HG03354 (cell line): ENCODE measurements around the gene KLHL29.

ENCODE experiments used
- ATAC-seq: cut with Tn5 transposase; IDR thresholded peaks from one replicate; pipeline ENCODE4 v1.9.1; 2021; ENCODE audit warnings: mild to moderate bottlenecking; ENCODE audit not compliant: unreplicated experiment, poor library complexity, severe bottlenecking

The KLHL29 gene

DNA sequence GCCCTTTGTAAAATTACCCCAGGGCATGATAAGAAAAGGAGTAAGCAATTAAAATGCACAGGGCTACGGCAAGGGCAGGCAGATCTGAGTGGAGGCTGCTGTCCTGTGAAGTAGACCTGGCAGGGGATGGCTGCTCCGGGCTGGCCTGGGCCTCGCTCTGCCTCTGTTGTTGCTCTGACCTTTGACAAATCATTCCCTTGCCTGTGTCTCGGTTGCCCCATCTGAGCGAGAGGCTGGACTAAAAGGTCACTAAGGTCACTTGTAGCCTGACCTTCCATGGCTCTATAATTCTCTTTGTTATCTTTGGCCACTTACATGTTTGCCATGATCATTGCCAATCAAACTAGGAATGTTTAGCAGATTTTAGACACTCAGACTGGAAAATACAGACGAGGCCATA lies 118.1 kb downstream of the KLHL29 start:
- no peak for ATAC-seq

DNA sequence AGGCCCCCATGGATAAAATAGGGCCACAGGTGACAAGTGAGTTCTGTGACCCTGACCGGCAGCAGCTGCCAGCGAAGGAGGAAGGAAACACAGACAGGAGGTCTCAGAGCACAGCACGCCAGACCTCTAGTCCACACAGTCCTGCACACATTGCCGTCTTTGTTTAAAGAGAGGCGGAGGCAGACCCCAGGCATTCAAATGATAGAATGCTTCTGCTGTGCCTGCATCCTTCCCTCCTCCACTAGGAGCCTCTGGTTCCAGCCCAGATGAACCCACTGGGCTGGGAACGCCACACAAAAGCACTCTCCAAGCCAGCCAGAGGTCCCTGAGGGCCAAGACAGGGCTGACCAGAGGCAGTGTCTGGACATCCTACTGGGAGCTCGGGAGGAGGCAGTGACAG lies 118.7 kb downstream of the KLHL29 start:
- no peak for ATAC-seq

DNA sequence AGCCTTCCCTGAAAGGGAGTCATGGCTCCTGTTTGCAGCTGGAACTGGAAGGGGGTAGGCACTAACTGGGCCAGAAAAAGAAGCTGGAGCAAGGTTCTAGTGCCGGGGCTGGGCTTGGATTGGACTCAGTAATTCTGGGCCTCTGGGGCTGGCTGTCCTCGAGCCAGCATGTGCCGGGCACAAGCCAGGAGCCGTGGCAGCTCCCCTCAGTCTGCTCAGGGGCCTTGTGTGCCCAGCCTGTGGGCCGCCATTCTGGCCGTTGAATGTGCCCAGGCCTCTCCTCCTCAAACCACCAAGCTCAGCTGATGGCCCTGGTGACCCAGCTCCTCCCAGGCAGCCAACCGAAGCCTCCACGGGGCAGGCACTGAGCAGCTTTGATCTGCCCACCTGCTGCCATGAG lies 119.6 kb downstream of the KLHL29 start:
- no peak for ATAC-seq

DNA sequence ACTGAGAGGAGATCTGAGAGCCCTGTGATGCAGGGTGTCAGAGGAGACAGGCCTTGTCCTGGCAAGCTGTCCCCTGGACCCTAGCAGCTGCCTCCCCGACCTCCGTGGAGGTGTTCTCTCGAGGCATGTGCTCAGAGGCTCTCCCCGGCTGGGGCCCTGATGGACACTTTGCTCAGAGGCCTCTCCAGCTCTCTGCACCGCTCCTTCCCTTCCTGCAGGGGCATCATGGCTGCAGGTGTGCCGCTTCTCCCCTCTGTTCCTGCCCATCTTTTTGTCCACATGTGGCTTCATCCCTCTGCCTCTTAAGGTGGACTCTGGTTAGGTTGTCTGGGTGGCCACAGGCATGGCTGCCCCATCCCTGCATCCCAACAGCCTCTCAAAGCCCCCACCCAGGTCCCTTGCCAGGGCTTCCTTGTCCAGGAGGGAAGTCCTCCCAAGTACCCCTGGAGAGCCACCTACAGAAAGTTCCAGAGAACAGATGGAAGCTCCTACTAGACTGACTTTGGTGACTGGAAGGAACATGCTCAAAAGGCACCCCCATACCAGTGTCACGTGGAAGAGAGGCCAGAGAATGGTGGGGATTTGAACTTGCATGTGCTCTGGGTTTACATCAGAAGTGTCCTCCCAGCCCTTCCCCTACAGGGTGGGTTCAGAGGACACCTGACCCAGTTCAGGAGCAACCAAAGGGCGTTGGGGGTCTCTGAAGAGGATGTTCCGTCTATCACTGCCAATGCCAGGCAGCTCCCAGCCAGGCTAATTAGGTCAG lies 120.4 kb downstream of the KLHL29 start:
- ATAC-seq: no peak

DNA sequence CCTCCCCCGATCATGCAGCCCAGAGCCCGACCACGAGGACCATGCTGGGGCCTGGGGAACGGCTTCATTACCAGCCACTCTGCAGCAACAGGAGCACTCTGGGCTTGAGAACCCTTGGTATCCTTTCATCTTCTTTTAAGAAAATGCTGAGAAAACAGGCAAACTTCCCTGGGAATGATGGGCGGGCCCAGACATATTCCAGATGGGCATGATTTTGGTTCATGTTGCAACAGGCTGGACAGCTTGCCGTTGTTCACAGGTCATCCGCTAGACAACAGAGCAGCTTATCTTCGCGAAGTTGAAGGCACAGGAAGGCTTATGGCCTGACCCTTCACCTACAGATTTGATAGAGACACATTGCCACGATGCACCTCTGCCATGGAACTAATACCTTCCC lies 121.0 kb downstream of the KLHL29 start:
- ATAC-seq: no peak

DNA sequence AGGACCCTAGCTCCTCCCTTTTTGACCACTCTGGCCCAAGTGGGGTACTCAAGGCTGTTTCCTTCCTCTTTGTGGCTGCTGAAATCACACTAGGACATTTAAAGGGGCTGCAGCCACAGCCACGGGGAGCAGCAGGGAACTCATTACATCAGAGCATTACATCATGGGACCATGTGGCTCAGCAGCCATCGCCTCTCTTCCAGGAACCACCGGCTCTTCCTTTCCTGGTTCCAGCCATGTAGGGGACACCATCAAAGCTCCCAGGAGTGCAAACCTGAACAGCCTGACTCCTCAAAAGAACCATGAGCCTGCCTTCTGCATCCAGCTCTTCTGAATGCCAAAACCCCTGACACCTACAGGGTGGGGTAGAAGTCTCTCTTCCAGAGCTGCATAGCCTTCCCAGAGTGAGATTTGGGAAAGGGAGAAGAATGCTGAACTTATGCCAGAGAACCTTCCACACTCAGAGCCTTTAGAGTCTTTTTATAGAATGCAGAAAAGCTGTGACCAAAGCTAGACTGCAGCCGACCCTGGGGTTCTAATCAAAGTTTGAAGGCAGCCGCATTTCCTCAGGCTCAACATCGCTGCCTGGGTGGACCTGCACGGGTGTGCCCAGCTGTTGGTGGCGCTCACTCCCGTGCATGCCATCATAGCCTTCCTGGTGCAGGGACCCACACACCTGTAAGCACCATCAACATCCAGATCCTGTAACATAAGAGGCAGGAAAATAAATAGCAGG lies 121.7 kb downstream of the KLHL29 start:
- no peak for ATAC-seq

DNA sequence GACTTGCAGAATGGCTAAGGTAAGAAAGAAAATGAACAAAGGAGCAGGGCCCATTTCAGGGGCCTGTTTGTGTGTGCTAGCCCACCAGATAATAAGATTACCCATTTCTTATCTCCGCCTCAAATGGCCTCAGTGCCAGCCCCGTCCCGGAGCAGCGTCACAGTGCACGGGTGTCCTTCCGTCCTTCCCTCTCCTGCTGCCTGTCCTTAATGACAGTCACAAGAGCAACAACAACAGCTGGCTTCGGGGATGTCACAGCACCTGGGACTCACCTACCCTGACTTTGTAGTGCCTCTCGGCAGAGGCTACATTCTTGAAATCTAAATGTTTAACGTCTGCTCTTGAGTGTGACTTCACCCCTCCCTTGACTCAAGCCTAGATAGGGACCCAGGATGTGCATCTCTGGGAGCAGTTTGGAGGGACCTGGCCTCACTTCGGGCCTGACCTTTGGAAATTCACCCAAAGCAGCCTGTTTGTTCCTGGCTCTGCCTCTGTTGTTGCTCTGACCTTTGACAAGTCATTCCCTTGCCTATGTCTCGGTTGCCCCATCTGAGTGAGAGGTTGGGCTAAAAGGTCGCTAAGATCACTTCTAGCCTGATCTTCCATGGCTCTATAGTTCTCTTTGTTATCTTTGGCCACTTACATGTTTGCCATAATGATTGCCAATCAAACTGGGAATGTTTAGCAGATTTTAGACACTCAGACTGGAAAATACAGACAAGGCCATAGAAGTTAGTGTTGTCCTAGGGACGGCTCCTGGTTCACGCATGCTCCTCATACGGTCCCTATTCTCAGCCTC lies 122.5 kb downstream of the KLHL29 start:
- ATAC-seq: no peak

DNA sequence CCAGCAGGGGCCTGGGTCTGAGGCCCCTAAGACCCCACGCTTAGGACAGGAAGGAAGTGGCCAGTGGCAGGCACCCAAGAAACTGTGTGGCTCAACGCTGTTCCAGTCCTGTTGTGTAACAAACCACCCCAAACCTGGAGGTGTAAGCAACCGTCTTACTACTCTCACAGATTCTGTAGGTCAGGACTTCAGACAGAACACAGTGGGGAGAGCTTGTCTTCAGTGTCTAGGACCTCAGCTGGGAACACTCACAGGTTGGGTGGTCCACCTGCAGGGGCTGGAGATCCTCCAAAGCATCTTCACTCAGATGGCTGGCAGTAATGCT lies 123.0 kb downstream of the KLHL29 start:
- ATAC-seq: no peak

DNA sequence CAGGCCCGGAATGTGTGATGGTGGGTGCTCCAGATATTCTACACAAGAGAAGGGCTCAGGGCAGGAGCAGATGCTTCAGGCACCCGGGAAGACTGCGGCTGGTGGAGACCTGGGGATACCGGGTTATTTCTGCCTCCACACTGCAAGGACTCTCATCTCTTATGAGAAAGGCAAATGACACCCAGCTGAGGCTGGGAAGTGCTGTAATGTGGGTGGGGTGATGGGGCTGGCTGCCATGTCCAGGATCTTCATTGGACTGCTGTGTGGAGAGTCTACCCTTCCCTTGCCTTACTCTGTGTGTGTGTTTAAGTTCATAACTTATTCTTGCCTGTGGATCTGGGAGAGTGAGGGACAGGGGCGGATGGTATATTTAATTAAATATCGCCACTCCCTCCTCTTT lies 124.1 kb downstream of the KLHL29 start:
- no peak for ATAC-seq

DNA sequence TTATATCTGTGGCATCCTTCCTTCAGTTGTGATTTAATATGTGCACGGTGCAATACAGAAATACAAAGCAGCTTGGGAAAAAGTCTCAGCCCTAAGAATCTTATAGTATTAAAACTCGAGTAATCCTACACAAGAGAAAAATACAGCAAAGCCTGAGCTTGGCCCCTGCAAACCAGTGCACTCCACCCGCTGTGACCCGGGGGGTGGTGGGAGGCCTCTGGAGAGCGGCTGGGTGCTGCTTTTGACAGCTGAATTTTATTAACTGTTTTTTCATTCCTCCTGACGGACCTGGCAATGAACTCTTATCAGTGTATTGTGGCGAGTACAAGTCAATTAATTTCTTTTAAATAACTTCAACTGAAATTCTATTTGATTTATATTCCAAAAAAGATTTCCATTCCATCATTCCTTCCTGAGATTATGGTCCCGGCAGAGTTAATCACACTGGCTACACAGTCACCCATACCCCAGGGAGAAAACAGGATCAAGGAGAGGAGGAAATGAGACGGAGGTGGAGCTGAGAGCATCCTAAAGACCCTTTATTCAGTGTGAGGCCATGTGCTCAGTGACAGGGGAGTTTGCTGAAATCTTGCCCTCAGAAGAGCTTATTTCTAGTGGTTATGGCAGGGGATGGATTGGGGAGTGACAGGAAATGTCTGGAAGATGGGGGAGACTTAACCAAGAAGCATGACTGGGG lies 124.8 kb downstream of the KLHL29 start:
- no peak for ATAC-seq

DNA sequence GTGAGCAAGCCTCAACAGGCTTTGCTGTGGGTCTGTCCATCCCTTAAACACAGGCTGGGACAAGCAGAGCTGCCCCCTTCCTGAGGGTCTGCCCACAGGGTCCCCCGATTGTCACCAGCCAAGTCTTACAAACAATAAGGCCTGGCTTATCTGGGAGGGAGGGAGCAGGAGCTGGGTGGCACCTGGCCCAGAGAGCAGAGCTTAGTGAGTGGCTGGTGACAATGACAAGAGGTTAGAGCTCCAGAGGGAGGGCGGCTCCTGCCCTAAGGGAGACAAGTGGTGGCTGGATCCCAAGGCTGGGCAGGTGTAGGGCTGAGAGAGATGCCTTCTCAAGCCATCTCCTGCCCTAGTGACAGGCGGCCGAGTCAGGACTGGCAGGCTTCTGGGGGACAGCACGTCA lies 125.5 kb downstream of the KLHL29 start:
- ATAC-seq: no peak

DNA sequence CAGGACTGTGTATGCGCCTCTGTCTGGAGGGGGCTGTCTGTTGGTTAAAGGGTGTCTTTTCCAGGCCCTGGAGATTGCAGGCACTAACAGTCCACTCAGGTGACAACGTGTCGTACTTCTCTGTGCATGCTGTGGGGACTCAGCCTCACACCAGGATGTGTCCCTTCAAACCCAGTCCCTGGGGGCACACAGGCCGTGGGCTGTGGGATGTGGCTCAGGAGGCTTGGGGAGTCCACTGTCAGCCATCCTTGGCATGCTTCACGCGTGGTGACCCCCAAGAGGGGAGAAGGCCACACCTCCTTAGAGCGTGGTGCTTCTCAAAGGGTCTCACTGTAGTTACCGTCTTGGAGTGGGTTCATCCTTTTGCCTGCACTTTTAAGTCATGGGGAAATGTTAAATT lies 127.8 kb downstream of the KLHL29 start:
- no peak for ATAC-seq

DNA sequence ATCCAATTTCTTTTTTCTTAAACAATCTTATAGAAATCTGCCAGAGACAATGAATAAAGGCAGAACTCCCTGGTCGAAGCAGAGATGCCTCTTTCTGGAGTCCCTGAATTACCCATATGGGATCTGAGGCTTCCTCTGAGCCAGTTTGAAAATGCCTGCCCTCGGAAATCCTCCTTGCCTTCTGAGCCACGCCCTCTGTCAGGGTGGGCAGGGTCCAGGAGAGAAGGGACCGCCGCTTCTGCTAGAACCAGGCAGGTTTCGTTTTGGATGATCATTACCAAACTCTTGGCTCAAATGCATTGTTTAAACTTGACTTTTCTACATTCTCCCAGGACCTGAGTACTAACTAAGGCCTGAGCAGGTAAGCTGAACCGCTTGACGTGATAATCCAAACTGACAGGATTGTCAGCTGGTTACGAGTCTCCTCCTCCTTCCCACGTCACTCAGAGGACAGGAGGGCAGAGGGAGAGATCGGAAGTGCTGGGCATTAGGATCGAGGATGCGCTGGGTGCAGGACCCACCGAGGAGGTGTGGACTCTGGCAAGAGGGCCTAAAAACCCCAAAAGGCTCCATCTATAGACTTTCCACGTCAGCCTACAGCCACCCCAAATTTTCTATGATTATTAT lies 128.4 kb downstream of the KLHL29 start:
- no peak for ATAC-seq

DNA sequence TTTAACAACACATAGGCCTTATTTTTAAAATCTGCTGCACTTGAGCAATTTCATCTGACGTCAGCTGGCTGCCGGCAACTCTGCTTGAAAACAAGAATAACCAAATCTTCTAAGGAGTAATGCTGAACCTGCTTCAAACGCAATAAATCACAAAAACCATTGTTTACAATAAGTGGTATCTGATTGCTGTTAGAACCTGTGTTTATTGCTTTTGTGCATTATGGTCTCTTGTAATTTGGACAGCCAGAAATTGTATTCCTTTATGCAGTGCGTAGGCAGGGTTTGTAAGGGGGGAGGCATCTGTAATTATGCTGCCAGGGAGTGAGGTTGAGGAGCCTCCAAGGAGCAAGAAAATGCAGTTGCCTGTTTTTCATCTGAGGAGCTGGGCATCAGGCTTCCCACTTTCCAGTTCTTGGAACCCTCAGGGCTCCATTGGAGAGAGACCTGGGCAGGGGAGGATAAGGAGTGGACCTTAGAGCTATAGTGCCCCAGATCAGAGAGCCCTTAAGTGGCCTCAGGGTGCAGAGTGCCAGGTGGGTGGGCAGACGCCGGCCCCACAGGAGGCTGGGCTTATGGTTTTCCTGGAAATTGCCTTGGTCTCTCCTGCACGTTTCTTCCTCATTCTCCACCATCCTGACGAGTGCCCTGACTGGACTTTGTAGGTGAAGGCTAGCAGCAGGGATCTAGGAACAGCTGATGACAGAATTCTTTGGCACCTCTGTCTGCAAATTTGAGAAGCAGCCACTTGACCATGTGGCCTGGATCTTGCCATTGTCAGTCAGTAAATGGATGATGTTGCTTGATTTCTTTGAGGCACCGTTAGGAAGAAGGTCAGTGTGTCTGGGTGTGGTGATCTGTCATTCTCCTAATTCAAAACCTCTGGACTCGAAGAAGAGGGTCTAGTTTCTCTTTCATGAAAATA lies 129.2 kb downstream of the KLHL29 start:
- no peak for ATAC-seq

DNA sequence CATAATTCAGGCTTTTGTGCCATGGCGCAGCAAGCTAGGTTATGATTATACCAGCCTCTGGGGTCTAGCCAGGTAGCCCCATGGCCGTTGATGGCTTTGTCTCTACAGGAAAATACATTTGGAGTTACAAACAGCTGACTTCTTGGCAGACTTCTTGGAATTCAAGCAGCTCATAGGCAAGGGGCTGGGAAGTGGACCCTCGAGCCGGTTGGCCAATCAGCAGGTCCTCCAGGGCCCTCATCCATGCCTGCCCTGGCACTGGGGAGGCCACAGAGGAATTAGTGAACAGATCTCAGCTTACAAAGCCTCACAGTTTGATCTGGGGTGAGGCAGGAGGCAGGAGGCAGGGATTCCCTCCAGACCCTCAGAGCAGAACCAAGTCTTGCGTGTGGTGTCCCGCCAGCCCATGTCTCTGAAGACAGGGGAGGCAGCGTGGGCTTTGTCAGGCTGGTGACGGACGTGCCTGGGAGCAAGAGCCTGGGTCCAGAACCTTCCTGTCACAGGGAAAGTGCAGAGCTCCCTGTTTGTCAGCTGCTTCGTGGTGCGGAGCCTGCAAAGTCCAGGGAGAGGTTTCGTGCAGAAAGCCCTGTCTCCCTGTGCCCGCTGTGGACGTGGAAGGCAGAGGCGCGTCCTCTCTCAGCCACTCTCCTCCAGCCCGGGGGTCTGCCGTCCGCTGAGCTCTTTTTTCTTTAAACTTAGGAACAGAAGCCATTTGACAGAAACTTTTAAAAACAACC lies 131.7 kb downstream of the KLHL29 start:
- no peak for ATAC-seq

DNA sequence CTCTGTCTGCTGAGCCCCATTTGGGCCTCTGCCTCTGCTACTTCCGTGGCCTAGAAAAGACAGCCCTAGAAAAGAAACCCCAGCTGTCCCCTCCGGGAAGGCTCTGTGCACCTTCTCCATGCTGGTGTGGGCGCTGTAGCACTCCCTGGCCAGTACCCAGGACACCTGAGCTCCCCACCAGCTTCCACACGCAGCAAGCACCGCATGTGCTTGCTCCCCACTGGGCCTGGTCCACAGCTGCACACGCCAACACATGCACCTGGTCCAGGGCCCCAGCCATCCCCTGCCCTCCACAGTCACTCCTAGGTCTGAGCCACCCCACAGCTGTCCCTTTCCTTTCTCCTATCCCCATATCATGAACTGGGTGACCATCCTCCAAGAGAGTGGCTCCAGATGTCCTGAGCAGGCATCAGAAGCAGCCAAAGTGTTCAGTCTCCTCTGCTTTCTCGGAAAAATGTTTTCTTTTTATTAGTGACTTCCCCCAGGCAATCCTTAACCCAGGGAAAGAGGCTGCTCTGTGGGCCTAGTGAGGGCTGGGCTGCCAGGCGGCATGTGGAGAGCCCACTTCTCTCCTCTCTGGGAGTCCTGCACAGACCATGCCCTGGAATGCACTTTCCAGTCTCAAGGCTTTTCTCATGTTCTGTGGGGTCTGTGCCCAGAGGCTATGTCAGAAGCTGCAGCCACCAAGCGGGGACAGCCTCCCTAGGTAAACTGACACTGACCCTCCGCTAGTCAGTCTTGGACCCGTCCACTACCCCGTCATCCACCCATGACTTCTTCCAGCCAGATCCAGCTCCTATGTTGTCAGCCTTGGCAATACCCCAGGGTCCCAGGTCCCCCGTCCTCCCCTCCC lies 133.7 kb downstream of the KLHL29 start:
- no peak for ATAC-seq

DNA sequence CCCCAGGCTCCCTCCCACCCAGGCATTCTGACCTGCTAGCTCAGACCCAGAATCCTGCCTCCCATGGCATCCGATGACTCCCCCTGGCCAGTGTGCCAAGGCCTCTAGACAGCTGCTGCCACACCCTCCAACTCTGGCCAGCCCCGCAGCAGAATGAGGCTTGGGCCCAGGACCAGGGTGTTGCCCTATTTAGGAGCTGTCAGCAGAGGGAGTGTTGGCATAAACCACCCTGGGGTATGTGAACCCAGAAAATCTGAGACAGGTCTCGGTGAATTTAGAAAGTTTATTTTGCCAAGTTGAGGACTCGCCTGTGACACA lies 134.3 kb downstream of the KLHL29 start:
- ATAC-seq: no peak
